ENCODE results near the gene VASN. TPM values are rescaled to one million over a fixed set of nuclear protein-coding genes. Genes with fewer than 3 reads are reported as not detected.

VASN gene
- total RNA-seq, 2 experiments from 2014 or later, result not detected

DNA sequence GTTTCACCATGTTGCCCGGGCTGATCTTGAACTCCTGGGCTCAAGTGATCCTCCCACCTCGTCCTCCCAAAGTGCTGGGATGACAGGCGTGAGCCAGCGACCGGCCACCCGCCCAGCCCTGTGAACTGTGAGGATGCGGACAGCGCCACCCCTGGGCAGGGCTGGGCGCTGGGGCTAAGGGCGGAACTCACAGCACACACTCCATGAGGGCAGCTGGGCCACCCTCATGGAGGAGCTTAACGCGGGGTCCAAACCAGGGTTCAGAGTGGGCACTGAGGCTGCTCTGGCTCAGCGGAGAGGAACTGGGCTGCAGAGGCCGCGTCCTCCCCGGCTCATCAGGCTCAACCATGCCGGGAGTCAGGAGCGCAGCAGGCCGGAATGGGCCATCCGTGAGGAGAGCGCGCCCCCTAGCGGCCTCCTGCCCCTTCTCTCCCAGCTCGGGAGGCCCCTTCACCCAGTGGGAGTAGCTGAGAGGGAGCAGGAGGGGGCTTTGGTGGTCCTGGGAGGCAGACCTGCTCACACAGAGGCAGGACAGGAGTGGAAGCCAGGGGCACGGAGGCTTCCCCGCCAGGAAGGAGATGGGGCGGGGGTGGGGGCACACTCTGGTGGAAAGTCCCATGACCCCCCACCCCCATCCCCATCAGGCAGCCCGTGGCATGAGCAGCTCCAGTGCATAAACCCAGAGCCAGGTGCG is 30.9 kb downstream of the VASN start:
- ChIA-PET CTCF (interaction anchor here (0.5 to 3.3 kb wide), 32 partner anchors 9 to 705 kb away, joined by 3 to 45 read pairs (median 4); partner anchors contain the start of genes CORO7 and PAM16), POLR2A (no interaction called here)
- H3K27me3 Mint-ChIP-seq, result no peaks in the 10 kb centered on the region
- H3K27ac Mint-ChIP-seq, result no peak overlapping the region
- H3K9me3 Mint-ChIP-seq (ENCODE audit: low read depth), result no peaks in the 10 kb centered on the region
- H3K4me3 Mint-ChIP-seq, result no peak overlapping the region
- intact Hi-C loops (cut with DNase I, micrococcal nuclease), result loop anchor here (1.0 to 10.0 kb wide), 4 partner anchors 43 to 408 kb away; partner anchors contain the start of gene TFAP4 (in 1 of the 2)
- DNase-seq (peak; percentile 84), ATAC-seq (peak; percentile 82)
- no peaks in the 10 kb centered on the region for H3K4me1 Mint-ChIP-seq
- H3K36me3 Mint-ChIP-seq (ENCODE audit: low read depth), result peaks cover 31% of the 10 kb centered on the region

DNA sequence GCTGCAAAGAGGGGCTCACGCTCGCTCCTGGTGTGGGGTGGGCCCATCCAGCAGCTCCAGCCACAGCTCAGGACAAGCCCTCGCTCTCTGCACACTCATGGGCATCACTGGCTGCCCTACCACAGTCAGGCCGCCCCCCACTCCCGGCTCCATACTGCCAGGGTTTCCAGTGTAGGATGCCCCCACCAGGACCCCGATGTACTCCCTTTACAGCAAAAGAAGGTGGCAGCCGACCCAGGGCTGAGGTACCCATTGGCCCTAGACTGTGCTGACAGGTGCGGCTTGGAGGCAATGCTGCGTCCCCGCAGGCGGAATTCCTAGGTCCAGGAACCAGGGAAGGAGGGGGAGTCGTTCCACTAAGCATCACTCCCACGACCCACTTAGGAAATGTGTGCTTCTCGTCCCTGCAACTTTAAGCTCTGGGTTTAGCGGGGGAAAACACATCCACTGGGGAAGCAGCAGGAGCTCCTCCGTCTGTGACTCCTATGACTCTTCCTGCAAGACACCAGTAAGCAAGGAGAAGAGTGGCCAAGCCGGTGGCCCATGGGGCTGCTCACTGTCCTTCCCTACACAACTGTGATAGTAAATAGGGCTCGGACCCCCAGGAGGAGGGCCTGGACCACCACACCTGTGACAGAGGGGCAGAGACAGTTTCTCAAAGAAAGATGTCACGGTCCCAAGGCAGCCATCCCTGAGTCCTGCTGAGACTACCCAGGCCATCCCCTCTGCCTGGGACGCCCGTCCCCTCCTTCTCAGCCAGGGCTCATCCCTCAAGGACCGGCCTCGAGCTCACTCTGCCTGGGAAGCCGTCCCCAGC is 31.7 kb downstream of the VASN start:
- H3K27ac Mint-ChIP-seq, result no peak overlapping the region
- no peak overlapping the region for H3K4me3 Mint-ChIP-seq
- POLR2A ChIA-PET, result no interaction called here
- no peak for ATAC-seq
- no peaks in the 10 kb centered on the region for H3K27me3 Mint-ChIP-seq
- CTCF ChIA-PET, result interaction anchor here (0.5 to 3.3 kb wide), 28 partner anchors 10 to 705 kb away, joined by 3 to 45 read pairs (median 4); partner anchors contain the start of genes CORO7 and PAM16
- intact Hi-C loops (cut with DNase I, micrococcal nuclease), result loop anchor here (5.0 to 10.0 kb wide), 3 partner anchors 116 to 409 kb away; partner anchors contain the start of gene TFAP4 (in 1 of the 2)
- no peak for DNase-seq
- no peaks in the 10 kb centered on the region for H3K9me3 Mint-ChIP-seq (ENCODE audit: low read depth)
- no peaks in the 10 kb centered on the region for H3K4me1 Mint-ChIP-seq
- peaks cover 31% of the 10 kb centered on the region for H3K36me3 Mint-ChIP-seq (ENCODE audit: low read depth)

DNA sequence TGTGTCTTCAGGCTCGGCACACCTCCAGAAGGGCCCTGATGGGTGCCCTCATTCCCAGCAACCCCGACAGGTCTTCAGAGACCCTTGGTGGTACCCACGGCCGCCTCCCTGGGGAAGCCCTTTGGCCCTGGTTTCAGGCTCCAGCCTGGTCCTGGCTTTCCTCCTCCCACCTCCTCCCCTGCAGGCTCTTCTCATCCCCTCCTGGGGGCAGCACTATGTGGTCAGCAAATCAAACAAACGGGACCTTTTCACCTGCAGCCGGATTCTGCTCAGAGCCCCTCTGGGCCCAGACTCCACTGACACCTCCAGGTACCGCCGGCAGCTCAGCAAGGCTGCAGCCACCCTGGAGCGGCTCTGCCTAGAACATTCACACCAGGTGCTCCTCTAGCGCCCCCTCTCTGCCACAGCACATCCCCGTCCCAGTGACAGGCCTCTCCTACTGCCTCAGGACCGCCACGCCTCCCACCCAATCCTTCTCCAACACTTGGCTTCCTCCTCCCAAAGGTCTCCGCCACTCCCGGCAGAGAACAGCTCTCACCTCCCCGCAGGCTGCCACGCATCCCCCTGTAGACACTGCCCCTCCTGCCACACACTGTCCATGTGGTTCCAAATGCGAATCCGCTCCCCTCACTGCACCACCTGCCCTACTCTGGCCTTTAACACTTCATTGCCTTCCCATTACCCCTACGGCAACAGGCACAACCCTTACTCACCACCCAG is 32.8 kb downstream of the VASN start:
- CTCF ChIA-PET, result interaction anchor here (0.6 to 3.3 kb wide), 5 partner anchors 9 to 837 kb away, joined by 3 to 45 read pairs (median 13); partner anchors contain the start of gene CORO7
- H3K4me1 Mint-ChIP-seq, result no peaks in the 10 kb centered on the region
- no peak overlapping the region for H3K27ac Mint-ChIP-seq
- no peaks in the 10 kb centered on the region for H3K27me3 Mint-ChIP-seq
- H3K4me3 Mint-ChIP-seq, result no peak overlapping the region
- DNase-seq (peak; percentile 73), ATAC-seq (peak; percentile 52)
- no peaks in the 10 kb centered on the region for H3K9me3 Mint-ChIP-seq (ENCODE audit: low read depth)
- peaks cover 31% of the 10 kb centered on the region for H3K36me3 Mint-ChIP-seq (ENCODE audit: low read depth)
- intact Hi-C loops (cut with DNase I, micrococcal nuclease), result loop anchor here (1.0 to 10.0 kb wide), 4 partner anchors 45 to 410 kb away; partner anchors contain the start of gene TFAP4 (in 1 of the 2)
- POLR2A ChIA-PET, result no interaction called here

- no peaks in the 10 kb centered on the region for H3K4me1 Mint-ChIP-seq
- H3K27ac Mint-ChIP-seq, result no peak overlapping the region
- DNase-seq, result no peak
- no peaks in the 10 kb centered on the region for H3K27me3 Mint-ChIP-seq
- no peak for ATAC-seq
- no peak overlapping the region for H3K4me3 Mint-ChIP-seq
- H3K36me3 Mint-ChIP-seq (ENCODE audit: low read depth), result peaks cover 29% of the 10 kb centered on the region
- ChIA-PET CTCF (interaction anchor here (0.6 to 0.9 kb wide), 3 partner anchors 23 to 838 kb away, joined by 3 read pairs; no protein-coding TSS in a partner anchor), POLR2A (no interaction called here)
- no peaks in the 10 kb centered on the region for H3K9me3 Mint-ChIP-seq (ENCODE audit: low read depth)
- intact Hi-C loops (cut with DNase I, micrococcal nuclease), result loop anchor here (1.0 to 10.0 kb wide), 4 partner anchors 46 to 410 kb away; partner anchors contain the start of gene TFAP4 (in 1 of the 2)
These were observed 33.5 kb downstream of the VASN start for GRCh38 chr16:4404967-4405696.

DNA sequence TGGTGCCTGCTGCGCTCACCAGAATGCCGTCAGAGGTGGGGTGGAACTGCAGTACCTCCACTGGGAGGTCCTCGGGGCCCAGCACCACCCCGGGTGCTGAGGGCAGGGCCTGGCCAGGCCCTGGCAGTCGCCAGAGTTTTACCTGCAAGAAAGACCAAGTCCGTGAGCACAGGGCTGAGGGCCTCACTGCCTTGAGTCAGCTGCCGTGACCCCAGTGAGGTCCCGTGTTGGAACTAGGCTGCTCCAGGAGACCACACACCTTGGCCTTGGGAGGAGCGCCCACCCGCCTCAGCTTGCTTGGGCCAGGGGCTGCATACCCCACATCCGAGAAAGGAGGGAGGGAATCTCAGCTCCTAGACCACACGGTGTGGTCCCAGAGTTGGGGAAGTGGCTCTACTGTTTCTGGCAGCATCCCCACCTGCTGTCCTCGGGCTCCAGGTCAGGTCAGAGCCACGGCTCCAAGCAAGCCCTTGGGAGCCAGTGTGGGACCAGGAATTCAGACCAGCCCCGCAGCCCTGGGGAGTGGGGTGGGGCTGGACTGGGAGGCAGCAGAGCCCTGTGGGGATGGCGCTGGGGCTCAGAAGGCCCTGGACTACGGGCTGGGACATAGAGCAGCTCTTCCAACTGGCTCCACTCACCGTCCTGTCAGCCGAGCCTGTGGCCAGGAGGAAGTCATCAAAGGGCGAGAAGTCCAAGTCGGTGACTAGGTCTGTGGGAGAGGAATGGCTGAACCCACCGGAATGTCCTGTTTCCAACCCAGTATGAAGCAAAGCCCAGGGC is 36.1 kb downstream of the VASN start:
- Mint-ChIP-seq H3K4me3 (no peak overlapping the region), H3K9me3 (ENCODE audit: low read depth) (no peaks in the 10 kb centered on the region), H3K36me3 (ENCODE audit: low read depth) (peaks cover 38% of the 10 kb centered on the region), H3K27me3 (no peaks in the 10 kb centered on the region), H3K4me1 (peaks cover 7% of the 10 kb centered on the region), H3K27ac (no peak overlapping the region)
- intact Hi-C loops (cut with DNase I, micrococcal nuclease), result loop anchor here in 1 of 2 experiments (10.0 kb wide), 1 partner anchor 413 kb away; no protein-coding TSS in a partner anchor
- ChIA-PET CTCF (no interaction called here), POLR2A (no interaction called here)
- DNase-seq (peak; percentile 1), ATAC-seq (no peak)

DNA sequence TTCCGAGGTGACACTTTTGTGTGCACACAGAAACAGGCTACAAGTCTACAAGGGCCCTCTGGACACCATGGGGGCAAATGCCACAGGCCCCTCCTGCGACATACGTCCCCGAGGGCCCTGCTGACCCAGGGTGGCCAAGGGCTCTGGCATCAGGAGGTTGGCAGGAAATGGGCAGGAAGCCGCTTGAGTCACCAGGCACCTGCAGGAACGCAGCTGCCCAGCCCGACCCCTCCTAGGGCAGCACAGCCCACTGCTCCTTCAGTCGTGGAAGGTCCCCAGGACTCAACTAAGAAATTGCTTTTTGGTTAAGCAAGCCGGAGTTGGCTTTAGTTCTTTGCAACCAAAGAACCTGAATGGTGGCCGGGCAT is 36.7 kb downstream of the VASN start:
- Mint-ChIP-seq H3K36me3 (ENCODE audit: low read depth) (peaks cover 43% of the 10 kb centered on the region), H3K4me3 (no peak overlapping the region), H3K27me3 (no peaks in the 10 kb centered on the region), H3K9me3 (ENCODE audit: low read depth) (no peaks in the 10 kb centered on the region), H3K27ac (no peak overlapping the region), H3K4me1 (peaks cover 13% of the 10 kb centered on the region)
- ATAC-seq (no peak), DNase-seq (no peak)
- ChIA-PET CTCF (no interaction called here), POLR2A (no interaction called here)
- intact Hi-C loops (cut with DNase I, micrococcal nuclease), result loop anchor here in 1 of 2 experiments (10.0 kb wide), 1 partner anchor 414 kb away; no protein-coding TSS in a partner anchor

DNA sequence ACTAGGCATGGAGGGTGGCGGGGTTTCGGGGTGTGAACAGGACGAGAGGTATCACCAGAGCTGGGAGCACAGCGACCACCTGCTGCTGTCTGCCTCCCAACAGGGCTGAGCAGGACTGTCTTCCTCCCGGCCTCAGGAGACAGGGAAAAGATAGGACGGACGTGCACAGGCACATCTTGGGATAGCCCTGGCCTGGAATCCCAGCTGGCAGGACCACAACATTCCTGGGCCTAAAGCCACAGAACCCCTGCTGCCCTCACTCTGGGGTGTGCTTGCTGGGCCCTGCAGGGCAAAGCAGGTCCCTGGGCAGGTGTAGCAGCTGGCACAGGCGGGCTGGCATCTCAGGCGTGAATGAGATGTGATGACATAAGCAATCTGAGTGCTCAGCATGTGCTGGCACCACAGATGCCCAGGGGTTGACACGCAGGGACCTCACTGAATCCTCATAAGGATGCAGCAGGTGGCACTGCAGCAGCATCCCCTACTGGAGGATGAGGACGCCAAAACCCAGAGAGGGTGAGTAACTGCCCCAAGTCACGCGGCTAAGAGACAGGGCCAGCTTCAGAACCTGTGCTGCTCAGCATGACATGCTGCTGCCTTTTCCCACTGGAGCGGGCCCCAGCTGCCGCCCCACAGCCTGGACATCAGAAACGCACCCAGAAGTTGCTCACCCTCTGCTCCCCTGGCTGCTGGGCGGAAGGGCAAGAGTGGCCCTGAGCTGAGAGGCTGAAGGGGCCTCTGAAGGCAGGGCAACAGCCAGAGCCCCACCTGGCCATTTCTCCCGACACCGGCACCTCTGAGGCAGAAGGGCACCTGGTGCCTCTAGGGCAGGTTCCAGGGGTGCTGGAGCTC is 37.7 kb downstream of the VASN start:
- POLR2A ChIA-PET, result interaction anchor here (0.6 kb wide), 1 partner anchor 10 kb away, joined by 3 read pairs; no protein-coding TSS in a partner anchor
- Mint-ChIP-seq H3K4me3 (no peak overlapping the region), H3K36me3 (ENCODE audit: low read depth) (peaks cover 42% of the 10 kb centered on the region), H3K9me3 (ENCODE audit: low read depth) (no peaks in the 10 kb centered on the region), H3K27ac (no peak overlapping the region), H3K4me1 (peaks cover 20% of the 10 kb centered on the region), H3K27me3 (no peaks in the 10 kb centered on the region)
- intact Hi-C loops (cut with DNase I, micrococcal nuclease), result loop anchor here in 1 of 2 experiments (10.0 kb wide), 1 partner anchor 415 kb away; no protein-coding TSS in a partner anchor
- ATAC-seq, result no peak
- peak; percentile 36 for DNase-seq
- CTCF ChIA-PET, result interaction anchor here (0.6 kb wide), 1 partner anchor 349 kb away, joined by 3 read pairs; no protein-coding TSS in a partner anchor

DNA sequence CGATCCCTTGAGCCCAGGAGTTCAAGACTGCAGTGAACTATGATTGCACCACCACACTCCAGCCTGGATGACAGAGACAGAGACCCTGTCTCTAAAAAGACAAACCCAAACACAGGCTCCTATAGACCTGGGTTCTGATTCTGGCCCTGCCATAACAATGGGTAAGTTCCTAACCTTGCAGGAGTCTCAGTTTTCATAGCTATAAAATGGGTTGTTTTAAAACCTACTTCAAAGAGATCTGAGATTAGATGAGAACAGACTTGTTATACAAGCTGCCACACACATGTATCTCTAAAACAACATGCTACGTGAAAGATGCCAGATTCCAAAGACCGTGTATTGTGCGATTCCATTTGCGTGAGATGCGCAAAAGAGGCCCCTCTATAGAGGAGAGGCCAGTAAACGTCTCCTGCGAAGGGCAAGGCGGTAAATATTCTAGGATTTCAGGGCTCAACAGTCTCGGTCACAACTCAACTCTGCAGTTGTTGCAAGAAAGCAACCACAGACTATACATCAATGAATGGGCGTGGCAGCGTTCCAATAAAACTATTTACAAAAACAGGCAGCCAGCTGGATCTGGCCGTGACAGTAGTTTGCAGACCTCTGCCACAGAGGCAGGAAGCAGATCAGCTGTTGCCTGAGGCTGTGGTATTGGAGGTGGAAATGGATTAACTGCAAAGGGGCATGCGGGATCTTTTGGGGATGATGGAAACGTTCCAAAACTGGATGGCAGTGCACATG is 38.9 kb downstream of the VASN start:
- no peak for DNase-seq
- H3K27me3 Mint-ChIP-seq, result no peaks in the 10 kb centered on the region
- peaks cover 32% of the 10 kb centered on the region for H3K4me1 Mint-ChIP-seq
- peaks cover 38% of the 10 kb centered on the region for H3K36me3 Mint-ChIP-seq (ENCODE audit: low read depth)
- intact Hi-C loops (cut with DNase I, micrococcal nuclease), result no loop called here
- POLR2A ChIA-PET, result interaction anchor here (1.0 kb wide), 1 partner anchor 13 kb away, joined by 4 read pairs; no protein-coding TSS in a partner anchor
- CTCF ChIA-PET, result interaction anchor here (6.5 kb wide), 1 partner anchor 8 kb away, joined by 45 read pairs; no protein-coding TSS in a partner anchor
- peak overlapping the region; percentile 6 for H3K27ac Mint-ChIP-seq
- H3K4me3 Mint-ChIP-seq, result no peak overlapping the region
- no peak for ATAC-seq
- H3K9me3 Mint-ChIP-seq (ENCODE audit: low read depth), result no peaks in the 10 kb centered on the region

GRCh38 chr16:4411684-4412083 is 40.0 kb downstream of the VASN start:
- ChIA-PET POLR2A (no interaction called here), CTCF (interaction anchor here (1.3 to 6.5 kb wide), 2 partner anchors 9 to 94 kb away, joined by 3 to 45 read pairs; no protein-coding TSS in a partner anchor)
- H3K9me3 Mint-ChIP-seq (ENCODE audit: low read depth), result no peaks in the 10 kb centered on the region
- no peak overlapping the region for H3K27ac Mint-ChIP-seq
- H3K4me1 Mint-ChIP-seq, result peaks cover 33% of the 10 kb centered on the region
- H3K36me3 Mint-ChIP-seq (ENCODE audit: low read depth), result peaks cover 30% of the 10 kb centered on the region
- no peak overlapping the region for H3K4me3 Mint-ChIP-seq
- intact Hi-C loops (cut with DNase I, micrococcal nuclease), result no loop called here
- H3K27me3 Mint-ChIP-seq, result no peaks in the 10 kb centered on the region
- ATAC-seq (no peak), DNase-seq (no peak)

Data from activated CD4-positive, alpha-beta T cell treated with anti-CD3 and anti-CD28 coated beads for 36 hours (primary cell).